Measurements from ENCODE around the gene CHST9.

The CHST9 gene

DNA sequence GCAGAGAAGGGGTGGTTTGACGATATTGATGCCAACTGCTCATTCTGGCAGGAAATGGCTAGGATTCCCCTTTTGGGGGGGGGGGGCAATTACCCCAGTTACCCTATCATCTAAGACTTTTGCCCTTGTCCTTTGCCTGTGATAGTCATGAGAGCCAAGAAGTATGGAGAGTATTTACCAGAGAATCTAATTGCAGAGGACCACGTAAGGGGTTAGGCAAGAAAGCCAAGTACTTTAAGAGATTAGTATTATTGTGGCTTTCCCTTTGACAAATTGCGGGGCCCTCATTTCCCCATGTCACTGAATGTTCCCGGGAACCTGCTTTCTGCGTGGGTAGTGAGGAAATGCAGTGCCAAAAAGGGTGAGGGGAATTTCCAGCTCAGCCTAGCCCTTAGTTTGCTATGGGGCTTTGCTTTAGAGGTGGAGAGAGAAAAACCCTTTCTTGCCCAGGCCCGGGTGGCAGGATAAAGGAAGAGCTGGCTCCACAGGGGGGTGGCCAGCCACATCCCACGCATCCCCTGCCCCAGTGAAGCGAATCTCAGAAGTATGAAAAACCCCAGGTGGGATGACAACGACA, 321.1 kb downstream of the CHST9 start:
- DNase-seq (ENCODE audit: low spot score): no peak

GRCh38 chr18:26863122-26863879, 321.8 kb downstream of the CHST9 start:
- DNase-seq (ENCODE audit: low spot score): no peak

DNA sequence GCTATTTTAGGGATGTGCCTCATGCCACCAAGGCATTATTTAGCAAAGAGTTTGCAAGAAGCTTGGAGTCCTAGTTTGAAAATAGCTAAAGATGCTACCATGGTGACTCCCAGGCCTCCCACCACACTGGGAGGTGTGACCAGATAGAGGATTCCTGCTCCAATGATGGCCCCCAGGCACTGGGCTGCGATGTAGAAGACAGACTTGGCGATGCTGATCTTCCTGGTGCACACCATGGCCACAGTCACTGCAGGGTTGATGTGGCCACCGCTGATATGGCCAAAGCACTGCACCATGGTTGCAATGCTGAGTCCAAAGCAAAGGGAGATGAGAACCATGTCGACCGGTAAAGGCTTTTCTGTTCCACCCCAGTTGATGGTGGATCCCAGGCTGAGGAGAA, 323.0 kb downstream of the CHST9 start:
- DNase-seq (ENCODE audit: low spot score): no peak
